IMR-90 (cell line): ENCODE data around the gene ACVR1.

Experiments used
- CEBPB ChIP-seq: IDR thresholded peaks from 2 replicates; pipeline ENCODE4 v1.6.1; 2012; ENCODE audit warnings: low read depth, low read length, improper control_type of control experiment
- CHD1 ChIP-seq: IDR thresholded peaks from 2 replicates; pipeline ENCODE4 v1.6.1; 2012; ENCODE audit warnings: low read depth, low read length, improper control_type of control experiment
- CTCF ChIP-seq: conservative IDR thresholded peaks from 2 replicates; pipeline ENCODE4 v1.5.1; 2012; ENCODE audit warnings: mild to moderate bottlenecking, low read depth, low read length, improper control_type of control experiment
- ELK1 ChIP-seq: fragments of 150-350 bp; IDR thresholded peaks from 2 replicates; pipeline ENCODE4 v1.6.1; 2016; ENCODE audit warnings: low read depth, mild to moderate bottlenecking, low read length, moderate library complexity, borderline replicate concordance
- FOS ChIP-seq: fragments of 150-350 bp; IDR thresholded peaks from 2 replicates; pipeline ENCODE4 v1.6.1; 2016; ENCODE audit warnings: low read depth, low read length
- MAFK ChIP-seq: IDR thresholded peaks from 2 replicates; pipeline ENCODE4 v1.6.1; 2012; ENCODE audit warnings: low read depth, low read length, improper control_type of control experiment
- MAZ ChIP-seq: IDR thresholded peaks from 2 replicates; pipeline ENCODE4 v1.6.1; 2012; ENCODE audit warnings: low read depth, mild to moderate bottlenecking, low read length, improper control_type of control experiment, moderate library complexity, borderline replicate concordance
- POLR2A ChIP-seq: IDR thresholded peaks from 2 replicates; pipeline ENCODE4 v1.6.1; 2012; ENCODE audit warnings: mild to moderate bottlenecking, low read depth, low read length
- RAD21 ChIP-seq: IDR thresholded peaks from 2 replicates; pipeline ENCODE4 v1.6.1; 2012; ENCODE audit warnings: low read length, improper control_type of control experiment
- RFX5 ChIP-seq: IDR thresholded peaks from 2 replicates; pipeline ENCODE4 v1.8.0; 2012; ENCODE audit warnings: low read depth, mild to moderate bottlenecking, low read length, moderate library complexity
- SMC3 ChIP-seq: fragments of 150-350 bp; IDR thresholded peaks from 2 replicates; pipeline ENCODE4 v1.6.1; 2016; ENCODE audit warnings: low read depth, mild to moderate bottlenecking, antibody characterized with exemption, low read length, moderate library complexity
- USF2 ChIP-seq: fragments of 150-350 bp; IDR thresholded peaks from 2 replicates; pipeline ENCODE4 v1.6.1; 2017; ENCODE audit warnings: mild to moderate bottlenecking, antibody characterized with exemption, low read length, low read depth

GRCh38 chr2:157790780-157791179, 85.3 kb downstream of the ACVR1 start:
- no peak for TF ChIP-seq CTCF
- TF ChIP-seq POLR2A: no peak
- no peak for TF ChIP-seq SMC3
- TF ChIP-seq RAD21: no peak
- TF ChIP-seq MAZ: no peak
- no peak for TF ChIP-seq RFX5
- TF ChIP-seq CHD1: no peak
- no peak for TF ChIP-seq MAFK
- no peak for TF ChIP-seq USF2
- TF ChIP-seq CEBPB: no peak
- no peak for TF ChIP-seq FOS
- TF ChIP-seq ELK1: no peak
